GM21526 (cell line): ENCODE data around the gene AGAP9.
"Not testable (repeated sequence)": the region's sequence is repeated elsewhere in the genome, so short reads cannot be mapped to it uniquely, and the experiment has no call there.

Source experiments
- ATAC-seq: cut with Tn5 transposase; IDR thresholded peaks from one replicate; pipeline ENCODE4 v1.9.1; 2021; ENCODE audit warnings: moderate library complexity; ENCODE audit not compliant: unreplicated experiment, low FRiP score

Gene AGAP9

DNA sequence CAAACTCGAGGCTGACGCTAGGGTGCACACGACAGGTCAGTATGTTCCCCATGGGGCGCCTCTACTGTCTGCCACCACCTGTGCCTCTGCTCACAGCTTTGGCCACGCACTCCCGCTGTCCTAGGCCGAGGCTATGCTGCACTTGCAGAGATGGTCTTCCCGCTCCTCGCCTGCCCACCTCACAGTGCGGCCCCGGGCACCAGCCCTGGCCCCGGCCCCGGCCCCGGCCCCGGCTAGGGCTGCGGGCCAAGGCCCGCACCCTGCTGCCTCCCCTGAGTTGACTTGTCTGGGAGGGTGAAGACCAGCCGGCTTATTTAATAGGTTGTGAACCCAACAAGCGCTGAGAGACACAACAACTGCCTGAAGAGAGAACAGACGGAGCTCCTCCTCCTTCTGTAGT is at the start of gene AGAP9:
Gene AGAP9, minus strand, starts transcription at position 164 of the 400 bp plus-strand sequence. Its CDS starts 112 bp downstream, at position 52.
- ATAC-seq: not testable (repeated sequence)

GRCh38 chr10:47571138-47571912 is 47.9 kb upstream of the AGAP9 start:
- not testable (repeated sequence) for ATAC-seq

- ATAC-seq: not testable (repeated sequence)
Measured at GRCh38 chr10:47566757-47567156, 43.3 kb upstream of the AGAP9 start.

DNA sequence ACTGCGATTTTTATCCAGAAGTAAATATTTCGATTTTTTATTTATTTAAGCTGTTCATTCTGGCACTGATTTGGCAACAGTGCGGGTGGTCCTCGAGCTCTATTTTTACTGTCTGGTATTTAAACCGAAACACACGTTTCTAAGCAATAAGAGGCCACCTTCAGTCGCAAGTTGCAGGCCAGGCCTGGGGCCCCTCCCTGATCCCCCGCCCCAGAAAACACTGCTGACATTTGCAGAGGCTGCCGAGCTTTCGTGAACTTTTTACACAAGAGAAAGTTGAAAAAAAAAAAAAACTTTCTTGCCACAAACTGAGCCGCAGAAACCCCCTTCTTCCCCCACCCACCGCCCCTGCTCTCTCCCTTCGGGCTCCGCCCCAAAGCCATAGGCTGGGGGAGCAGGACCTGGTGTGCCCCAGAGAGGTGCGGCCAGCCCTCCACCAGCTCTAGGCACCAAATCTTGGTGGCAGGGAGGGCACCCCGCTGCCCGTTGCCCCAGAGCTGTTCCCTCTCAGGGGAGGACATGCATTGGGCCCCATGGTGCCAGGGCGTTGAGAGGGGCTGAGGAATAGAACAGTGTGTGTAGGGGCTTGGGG is 42.8 kb upstream of the AGAP9 start:
- not testable (repeated sequence) for ATAC-seq

DNA sequence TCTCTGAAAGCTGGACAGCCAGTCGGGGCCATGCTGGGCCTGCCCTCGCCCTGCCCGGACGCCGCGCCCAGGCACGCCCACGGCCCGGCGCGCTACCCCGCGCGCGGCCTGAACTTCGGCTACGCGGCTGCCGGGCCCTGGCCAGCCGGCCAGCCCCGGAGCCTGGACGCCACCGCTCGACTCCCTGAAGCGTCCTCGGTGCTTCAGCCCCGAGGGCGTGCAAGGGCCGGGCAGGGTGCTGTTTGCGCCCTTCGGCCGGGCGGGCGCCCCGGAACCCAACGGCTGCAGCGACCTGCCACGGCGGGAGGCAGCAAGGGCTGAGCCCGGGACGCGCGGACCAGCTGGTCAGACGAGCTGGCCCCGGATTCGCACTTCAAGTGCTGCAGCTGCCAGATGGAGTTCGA is 42.1 kb upstream of the AGAP9 start:
- not testable (repeated sequence) for ATAC-seq

GRCh38 chr10:47564953-47565352 is 41.5 kb upstream of the AGAP9 start:
- ATAC-seq: not testable (repeated sequence)

DNA sequence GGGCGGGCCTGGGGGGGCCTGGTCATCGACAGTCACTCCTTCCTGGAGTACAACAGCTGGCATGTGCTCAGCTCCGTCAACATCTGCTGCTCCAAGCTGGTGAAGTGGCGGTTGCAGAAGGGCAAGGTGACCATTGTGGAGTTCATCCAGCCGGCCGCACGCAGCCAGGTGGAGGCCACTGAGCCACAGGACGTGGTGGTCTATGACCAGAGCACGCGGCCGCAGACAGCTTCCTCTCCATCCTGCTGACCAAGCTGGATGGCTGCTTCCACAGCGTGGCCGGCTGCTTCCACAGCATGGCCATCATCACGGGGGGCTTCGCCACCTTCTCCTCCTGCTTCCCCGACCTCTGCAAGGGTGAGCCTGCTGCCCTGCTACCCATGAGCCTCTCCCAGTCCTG is 40.9 kb upstream of the AGAP9 start:
- ATAC-seq: not testable (repeated sequence)

GRCh38 chr10:47560452-47560851 is 37.0 kb upstream of the AGAP9 start:
- ATAC-seq: not testable (repeated sequence)

DNA sequence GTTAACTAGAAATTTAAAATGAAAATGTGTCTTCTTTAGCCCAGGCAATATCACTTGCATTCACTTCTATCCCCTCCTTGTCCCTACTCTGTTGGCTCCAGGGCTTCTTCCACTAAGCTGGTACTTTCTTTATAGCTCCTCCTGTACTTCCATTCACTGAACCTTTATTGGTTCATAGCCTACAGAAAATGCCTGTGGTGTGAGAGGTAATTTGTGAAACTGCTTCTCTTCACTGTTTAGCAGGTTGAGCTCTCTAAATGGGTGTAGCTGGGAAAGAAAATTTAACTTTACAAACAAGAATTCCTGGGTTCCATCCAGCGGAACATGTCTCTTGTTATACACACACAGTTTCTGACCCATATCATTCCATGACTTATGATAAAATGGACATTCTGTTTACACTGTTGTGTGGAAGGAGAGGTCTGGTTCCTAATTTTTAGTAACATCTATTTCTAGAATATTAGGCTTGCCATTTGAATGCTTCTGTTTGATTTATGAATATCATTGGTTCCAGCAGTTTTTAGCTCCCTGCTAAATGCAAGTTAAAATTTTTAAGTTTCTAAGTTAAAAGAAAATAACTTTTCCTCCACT is 36.4 kb upstream of the AGAP9 start:
- ATAC-seq: not testable (repeated sequence)

GRCh38 chr10:47558109-47558508 is 34.7 kb upstream of the AGAP9 start:
- ATAC-seq: not testable (repeated sequence)

- not testable (repeated sequence) for ATAC-seq
Measured at GRCh38 chr10:47557616-47558015, 34.2 kb upstream of the AGAP9 start.

DNA sequence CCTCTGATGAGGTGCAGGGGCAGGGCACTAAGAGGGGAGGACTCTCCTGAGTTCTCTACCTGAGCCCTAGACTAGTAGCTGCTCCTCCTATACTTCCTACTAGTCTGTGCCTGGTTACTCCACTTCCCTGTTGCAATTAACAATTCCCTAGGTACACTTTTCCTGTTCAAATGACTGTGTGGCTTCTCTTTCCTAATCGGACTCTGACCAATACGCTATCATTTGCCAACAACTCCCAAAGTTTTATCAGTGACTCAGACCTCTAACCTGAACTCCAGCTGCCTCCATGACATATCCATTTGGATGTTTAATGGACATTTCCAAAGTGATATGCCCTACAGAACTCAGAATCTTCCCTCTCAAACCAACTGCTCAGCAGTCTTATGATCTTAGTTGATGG is 31.9 kb upstream of the AGAP9 start:
- not testable (repeated sequence) for ATAC-seq

GRCh38 chr10:47554552-47554951 is 31.1 kb upstream of the AGAP9 start:
- not testable (repeated sequence) for ATAC-seq

DNA sequence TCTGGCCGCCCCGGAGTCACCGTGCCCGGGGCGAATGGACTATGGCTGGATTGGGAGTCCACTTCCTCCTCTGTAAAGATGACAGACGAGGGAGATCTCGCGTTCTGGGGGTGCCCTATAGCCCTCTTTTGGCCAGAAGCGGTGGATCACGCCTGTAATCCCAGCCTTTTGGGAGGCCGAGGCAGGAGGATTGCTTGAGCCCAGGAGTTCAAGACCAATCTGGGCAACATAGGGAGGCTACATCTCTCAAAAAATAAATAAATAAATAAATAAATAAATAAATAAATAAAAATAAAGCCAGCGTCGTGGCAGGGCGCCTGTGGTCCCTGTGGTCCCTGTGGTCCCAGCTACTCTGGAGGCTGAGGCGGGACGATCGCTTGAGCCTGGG is 30.4 kb upstream of the AGAP9 start:
- ATAC-seq: not testable (repeated sequence)

DNA sequence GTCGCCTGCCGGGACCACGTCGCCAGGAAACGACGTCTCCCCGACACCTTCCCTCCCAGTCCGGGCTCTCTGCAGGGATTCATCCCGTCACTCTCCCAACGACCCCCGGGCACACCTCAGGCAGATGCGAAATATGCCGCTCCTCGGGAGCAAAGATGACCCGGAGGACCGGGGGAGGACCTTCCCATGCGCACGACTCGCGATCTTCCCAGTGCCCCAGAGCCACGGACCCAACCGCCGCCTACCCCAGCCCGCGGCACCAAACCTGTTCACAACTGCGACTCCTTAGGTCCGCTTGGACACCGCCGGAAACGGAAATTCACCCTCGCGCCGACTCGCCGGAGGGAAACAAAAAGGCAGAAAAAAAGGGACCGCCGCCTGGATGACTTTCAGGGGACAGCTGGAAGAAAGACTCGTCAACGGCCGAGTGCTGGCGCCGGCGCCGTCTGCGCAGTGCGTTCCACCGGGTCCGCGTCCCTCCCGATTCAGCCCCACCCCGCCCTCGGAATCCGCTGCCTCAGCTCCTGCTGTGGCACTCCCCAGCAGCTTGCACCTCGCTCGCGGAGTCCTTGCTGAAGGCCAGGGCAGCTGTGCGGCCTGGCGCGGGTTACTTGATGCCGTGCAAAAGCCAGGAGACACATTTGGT is 29.9 kb upstream of the AGAP9 start:
- peak; percentile 97 for ATAC-seq

DNA sequence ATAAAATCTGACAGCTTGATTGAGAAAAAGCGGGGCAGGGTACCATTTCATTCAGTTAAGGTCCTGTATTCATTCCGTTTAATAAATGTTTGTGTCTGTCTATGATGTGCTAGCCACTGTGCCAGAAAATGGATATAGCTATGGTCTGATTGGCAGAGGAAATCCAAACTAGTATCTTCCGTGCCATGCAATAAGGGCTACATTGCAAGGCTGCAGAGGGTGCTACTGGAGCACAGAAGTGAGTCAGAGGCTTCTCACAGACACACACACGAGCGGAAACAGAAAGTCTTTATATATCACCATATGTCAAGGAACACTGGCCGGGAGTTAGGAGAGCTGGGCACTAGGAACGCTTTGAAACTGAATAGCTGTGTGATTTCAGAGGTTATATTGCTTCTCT is 29.3 kb upstream of the AGAP9 start:
- ATAC-seq: not testable (repeated sequence)

GRCh38 chr10:47547286-47547685 is 23.8 kb upstream of the AGAP9 start:
- ATAC-seq: not testable (repeated sequence)

GRCh38 chr10:47536430-47536829 is 13.0 kb upstream of the AGAP9 start:
- not testable (repeated sequence) for ATAC-seq

GRCh38 chr10:47502313-47502712 is 21.1 kb downstream of the AGAP9 start:
- ATAC-seq: not testable (repeated sequence)

DNA sequence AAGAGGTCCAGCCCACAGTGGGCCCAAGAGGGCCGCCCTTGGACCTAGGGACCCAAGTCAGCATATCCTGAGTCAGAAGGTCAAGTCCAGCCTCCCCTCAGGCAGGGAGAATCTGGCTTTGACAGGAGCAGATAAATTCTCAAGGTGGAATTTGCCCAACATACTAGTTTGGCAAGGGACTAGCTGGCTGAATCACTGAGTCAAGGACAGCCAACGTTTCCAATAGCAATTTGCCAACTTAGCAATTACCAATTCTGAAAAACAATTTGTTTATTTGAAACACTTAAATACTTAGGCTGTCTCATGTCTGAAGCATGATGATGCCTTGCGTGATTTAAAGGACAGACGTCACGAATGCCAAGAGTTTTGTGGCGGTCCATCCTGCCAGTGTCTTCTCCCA is 29.2 kb downstream of the AGAP9 start:
- ATAC-seq: not testable (repeated sequence)

GRCh38 chr10:47491600-47491999 is 31.8 kb downstream of the AGAP9 start, which contains the start of gene FAM25G:
TSS of gene FAM25G (minus strand) at chr10:47491700. CDS start at chr10:47491674, 26 bp downstream.
- not testable (repeated sequence) for ATAC-seq
